ENCODE measurements around the gene CD9. TPM values are rescaled to one million over a fixed set of nuclear protein-coding genes. Genes with fewer than 3 reads are reported as not detected.

The CD9 gene
- total RNA-seq, 4 donors from 2014 or later = 48.6 to 337 (median 129) TPM

DNA sequence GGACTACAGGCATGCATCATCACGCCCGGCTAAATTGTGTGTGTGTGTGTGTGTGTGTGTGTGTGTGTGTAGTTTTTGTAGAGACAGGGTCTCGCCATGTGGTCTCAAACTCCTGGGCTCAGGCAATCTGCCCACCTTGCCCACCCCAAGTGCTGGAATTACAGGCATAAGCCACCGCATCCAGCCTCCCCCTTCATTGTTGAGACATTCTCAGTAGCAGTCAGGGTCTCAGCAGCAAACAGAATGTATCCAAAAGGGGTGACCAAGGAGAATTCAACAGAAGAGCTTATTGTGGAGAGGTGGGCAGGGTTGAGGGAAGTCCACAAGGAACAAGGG is 73.0 kb downstream of the CD9 start:
- TF ChIP-seq, protein P1, sequence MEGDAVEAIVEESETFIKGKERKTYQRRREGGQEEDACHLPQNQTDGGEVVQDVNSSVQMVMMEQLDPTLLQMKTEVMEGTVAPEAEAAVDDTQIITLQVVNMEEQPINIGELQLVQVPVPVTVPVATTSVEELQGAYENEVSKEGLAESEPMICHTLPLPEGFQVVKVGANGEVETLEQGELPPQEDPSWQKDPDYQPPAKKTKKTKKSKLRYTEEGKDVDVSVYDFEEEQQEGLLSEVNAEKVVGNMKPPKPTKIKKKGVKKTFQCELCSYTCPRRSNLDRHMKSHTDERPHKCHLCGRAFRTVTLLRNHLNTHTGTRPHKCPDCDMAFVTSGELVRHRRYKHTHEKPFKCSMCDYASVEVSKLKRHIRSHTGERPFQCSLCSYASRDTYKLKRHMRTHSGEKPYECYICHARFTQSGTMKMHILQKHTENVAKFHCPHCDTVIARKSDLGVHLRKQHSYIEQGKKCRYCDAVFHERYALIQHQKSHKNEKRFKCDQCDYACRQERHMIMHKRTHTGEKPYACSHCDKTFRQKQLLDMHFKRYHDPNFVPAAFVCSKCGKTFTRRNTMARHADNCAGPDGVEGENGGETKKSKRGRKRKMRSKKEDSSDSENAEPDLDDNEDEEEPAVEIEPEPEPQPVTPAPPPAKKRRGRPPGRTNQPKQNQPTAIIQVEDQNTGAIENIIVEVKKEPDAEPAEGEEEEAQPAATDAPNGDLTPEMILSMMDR (IDR thresholded peaks at IDR 0.05; ENCODE audit: low read depth) = no peak

DNA sequence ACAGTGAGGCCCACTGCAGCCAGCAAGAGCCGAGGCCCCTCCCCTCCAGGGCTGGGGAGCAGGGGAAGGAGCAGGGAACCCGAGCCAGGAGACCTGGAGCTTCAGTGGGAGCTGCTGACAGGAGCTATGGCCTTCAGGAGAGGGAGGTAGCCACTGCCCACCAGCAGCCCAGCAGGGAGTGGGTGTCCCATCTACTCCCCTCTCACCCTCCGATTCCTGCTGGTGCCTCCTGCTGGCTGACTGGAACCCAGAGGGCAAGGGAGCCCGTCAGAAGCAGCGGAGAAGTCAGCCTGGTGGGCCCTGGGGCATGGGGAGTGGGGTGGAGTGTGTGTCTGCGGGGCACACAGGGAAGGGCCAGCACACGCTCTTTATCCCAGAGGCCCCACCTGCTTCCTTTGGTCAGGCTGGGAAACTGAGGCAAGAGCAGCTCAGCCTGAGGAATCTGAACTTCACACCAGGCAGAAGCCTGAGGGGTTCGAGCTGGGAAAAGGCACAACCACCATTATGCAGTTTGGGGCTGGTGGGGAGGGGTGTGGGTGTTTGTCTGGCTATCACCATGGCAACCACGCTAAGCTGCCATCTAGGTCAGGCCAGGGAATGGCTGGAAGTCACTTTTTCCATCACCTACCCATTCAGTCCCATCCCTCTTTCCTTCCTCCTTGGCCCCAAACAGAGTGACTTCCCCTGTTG is 73.5 kb downstream of the CD9 start:
- TF ChIP-seq, protein P1 (IDR thresholded peaks at IDR 0.05; ENCODE audit: low read depth) = no peak

DNA sequence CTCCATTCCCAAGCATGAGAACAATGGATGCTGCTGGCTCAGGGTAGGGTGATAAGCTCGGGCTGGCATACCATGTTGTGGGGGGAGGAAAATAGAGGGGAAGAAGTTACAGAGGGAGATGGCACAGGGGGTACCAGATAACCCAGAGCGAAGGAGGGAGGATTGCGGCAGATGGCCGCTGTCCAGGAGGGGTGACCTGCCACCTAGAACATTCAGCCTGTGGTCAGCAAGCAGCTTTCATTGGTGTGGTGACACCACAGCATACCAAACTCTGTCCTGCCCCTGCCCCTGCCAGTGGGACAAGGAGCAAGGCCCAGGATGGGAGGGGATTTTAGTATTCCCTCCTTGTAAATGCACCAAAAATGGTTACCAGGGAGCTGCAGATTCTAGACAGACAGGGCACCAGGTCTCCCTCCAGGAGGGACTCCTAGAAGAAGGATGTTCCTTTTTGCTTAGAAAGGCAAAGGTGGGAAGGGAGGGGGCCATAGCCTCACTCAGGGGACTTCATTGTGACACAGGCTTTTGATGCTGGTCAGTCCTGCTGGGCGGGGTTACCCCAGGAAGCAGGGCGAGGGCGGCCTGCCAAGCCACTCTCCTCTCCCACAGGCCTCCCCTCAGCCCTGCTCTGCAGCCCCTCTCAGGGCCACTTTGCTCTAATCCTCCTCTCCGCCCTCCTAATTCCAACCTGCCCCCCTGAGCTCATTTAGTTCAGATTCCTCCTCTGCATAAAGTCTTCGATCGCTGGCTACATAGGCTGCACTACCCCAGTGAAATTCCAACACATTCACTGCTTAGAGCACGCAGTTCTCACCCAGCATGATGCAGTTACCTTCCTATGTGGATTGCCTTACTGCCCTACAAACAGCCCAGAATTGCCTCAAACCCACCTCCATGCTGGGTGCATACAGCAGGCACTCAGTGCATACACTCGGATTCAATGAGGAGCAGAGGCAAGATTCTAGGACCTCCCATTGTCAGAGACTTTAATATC is 74.3 kb downstream of the CD9 start:
- TF ChIP-seq, protein P1 (IDR thresholded peaks at IDR 0.05; ENCODE audit: low read depth) = no peak

DNA sequence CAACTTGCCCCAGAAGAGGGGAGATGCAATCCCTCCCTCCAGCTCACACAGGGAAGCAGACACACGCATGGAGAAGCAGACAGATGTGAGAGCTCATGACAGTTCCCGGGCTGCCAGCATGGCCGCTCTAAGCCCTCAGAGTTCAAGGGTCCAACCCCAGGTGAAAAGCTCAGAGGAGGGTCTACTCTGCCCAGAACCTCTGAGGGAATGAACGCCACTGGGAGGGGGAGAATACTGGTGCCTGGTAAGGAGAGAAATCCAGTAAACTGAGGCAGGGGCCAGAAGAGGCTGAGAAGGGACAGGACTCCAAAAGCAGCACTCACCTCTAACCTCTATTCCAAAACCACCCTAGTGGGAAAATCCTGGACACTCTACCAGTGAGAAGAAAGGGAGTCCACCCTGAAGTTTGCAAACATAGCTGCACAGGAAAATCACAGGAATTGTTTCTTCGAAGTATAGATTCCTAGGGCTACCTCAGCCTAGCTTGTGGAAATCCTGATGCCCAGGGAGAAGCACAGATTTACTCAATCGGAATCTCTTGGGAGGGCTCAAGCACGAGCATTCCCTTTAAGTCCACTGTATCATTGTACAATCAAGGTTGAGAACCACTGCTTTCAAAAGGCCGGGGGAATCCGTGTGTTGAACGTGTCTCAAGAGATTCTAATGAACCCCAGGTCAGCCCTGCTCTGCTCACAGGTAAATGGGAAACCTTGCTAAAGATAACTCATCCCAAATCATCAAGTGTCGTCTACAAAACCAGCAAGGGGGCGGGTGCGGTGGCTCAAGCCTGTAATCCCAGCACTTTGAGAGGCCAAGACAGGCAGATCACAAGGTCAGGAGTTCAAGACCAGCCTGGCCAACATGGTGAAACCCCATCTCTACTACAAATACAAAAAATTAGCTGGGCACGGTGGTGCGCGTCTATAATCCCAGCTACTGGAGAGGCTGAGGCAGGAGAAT is 76.0 kb downstream of the CD9 start:
- TF ChIP-seq, protein P1 (IDR thresholded peaks at IDR 0.05; ENCODE audit: low read depth) = no peak

DNA sequence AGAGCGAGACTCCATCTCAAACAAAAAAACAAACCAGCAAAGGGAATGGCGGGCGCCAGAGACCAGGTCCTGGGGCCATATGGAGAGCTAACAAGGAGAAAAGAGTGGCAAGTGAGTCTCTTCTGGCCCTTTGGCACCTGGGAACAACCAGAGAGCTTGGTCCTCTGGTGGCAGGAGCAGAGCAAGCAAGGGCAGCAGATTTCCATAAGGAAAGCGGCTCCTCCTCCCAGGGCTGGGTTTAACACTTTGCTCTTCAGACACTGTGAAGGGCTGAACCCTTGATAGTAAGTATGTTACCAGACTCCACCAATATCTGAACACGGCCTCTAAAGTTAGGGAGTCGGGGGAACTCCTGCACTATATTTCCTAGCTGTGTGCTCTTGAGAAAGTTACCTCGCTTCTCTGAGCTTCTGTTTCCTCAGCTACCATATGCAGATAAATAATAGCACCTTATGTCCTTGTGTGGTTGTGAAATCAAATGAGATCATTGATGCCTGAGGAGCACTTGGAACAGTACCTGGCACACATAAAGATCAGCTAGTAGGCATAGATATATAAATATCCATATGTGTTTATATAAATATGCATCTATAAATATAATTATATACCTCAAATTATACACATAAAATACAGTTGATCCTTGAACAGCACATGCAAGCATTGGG is 76.9 kb downstream of the CD9 start:
- TF ChIP-seq, protein P1 (IDR thresholded peaks at IDR 0.05; ENCODE audit: low read depth) = no peak

DNA sequence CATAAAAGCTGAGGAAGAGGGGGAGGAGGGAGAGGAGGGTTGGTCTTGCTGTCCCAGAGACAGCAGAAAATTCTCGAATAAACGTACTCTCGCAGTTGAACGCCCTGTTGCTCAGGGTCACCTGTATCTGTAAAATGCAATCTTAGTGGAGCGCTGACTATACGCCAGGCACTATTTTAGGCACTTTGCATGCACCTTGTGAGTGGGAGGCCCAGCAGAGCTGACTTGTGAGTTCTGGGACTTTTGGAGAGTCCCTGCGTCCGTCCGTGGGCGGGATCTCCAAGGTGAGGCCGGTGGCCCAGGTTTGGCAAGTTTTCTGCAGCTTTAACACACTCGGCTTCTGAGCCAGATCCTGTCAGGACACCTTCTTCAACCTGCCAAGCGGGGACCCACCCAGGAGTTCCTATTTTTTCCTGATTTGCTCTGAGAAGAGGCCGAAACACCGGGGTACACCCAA is 77.8 kb downstream of the CD9 start:
- TF ChIP-seq, protein P1 (IDR thresholded peaks at IDR 0.05; ENCODE audit: low read depth) = no peak

Data from subcutaneous adipose tissue (tissue), 4 donors.